IMR-90 (cell line): Measurements from ENCODE around the gene NELL1. TPM values are rescaled to one million over a fixed set of nuclear protein-coding genes. Genes with fewer than 3 reads are reported as not detected.

ENCODE experiments used
- ATAC-seq: fragments of 200-7000 bp; cut with Tn5 transposase; 2 replicates; pipeline ENCODE4 v1.9.1; 2020; ENCODE audit warnings: low read depth, mild to moderate bottlenecking, moderate library complexity
- BruUV-seq: library from RNA; stranded (reverse); fragments of 400-500 nt; replicated peaks from 2 replicates; lab custom pipeline; 2021; lab: Mats Ljungman, UMichigan
- CTCF ChIA-PET: fragments of 300-600 bp; formaldehyde crosslinking; extraction: SDS; loops from one replicate; lab custom pipeline; 2021; ENCODE audit warnings: antibody characterized with exemption; lab: Yijun Ruan, JAX
- POLR2A ChIA-PET: fragments of 300-600 bp; sonication (Branson Sonifier 250); formaldehyde crosslinking; loops from one replicate; lab custom pipeline; 2022; ENCODE audit warnings: antibody characterized with exemption; ENCODE audit not compliant: unreplicated experiment; lab: Charles Lee
- DNase-seq: peaks from one replicate; pipeline ENCODE4 v3.0.0; 2013
- H2AFZ ChIP-seq: replicated peaks from 2 replicates; pipeline ENCODE3; 2013; ENCODE audit warnings: low read length, mild to moderate bottlenecking; ENCODE audit not compliant: poor library complexity
- H2AK5ac ChIP-seq: 2 replicates; pipeline ENCODE4 v1.6.1; 2013; ENCODE audit warnings: low read depth, low read length, inconsistent platforms
- H2AK9ac ChIP-seq: replicated peaks from 2 replicates; pipeline ENCODE3; 2013; ENCODE audit warnings: mild to moderate bottlenecking, low read depth, low read length, moderate library complexity; ENCODE audit not compliant: poor library complexity
- H2BK120ac ChIP-seq: 2 replicates; pipeline ENCODE4 v1.6.1; 2013; ENCODE audit warnings: low read depth, low read length, inconsistent platforms
- H2BK15ac ChIP-seq: 3 replicates; pipeline ENCODE4 v1.6.1; 2013; ENCODE audit warnings: low read depth, low read length, inconsistent platforms
- H2BK20ac ChIP-seq: 2 replicates; pipeline ENCODE4 v1.6.1; 2013; ENCODE audit warnings: low read depth, mild to moderate bottlenecking, inconsistent platforms, low read length, moderate library complexity
- H2BK5ac ChIP-seq: 2 replicates; pipeline ENCODE4 v1.6.1; 2013; ENCODE audit warnings: mild to moderate bottlenecking, low read depth, low read length, inconsistent platforms; ENCODE audit not compliant: poor library complexity, severe bottlenecking
- H3K14ac ChIP-seq: replicated peaks from 2 replicates; pipeline ENCODE4 v1.6.1; 2013; ENCODE audit warnings: low read depth, low read length, inconsistent platforms
- H3K18ac ChIP-seq: 2 replicates; pipeline ENCODE4 v1.6.1; 2013; ENCODE audit warnings: low read depth, low read length, control low read depth
- H3K23ac ChIP-seq: 2 replicates; pipeline ENCODE4 v1.6.1; 2013; ENCODE audit warnings: low read depth, low read length, inconsistent platforms
- H3K27ac ChIP-seq: 2 replicates; pipeline ENCODE4 v1.5.1; 2013; ENCODE audit warnings: mild to moderate bottlenecking, control low read depth, low read length; ENCODE audit not compliant: insufficient read depth
- H3K27me3 ChIP-seq: 2 replicates; pipeline ENCODE4 v1.6.1; 2013; ENCODE audit warnings: low read length; ENCODE audit not compliant: control insufficient read depth, insufficient read depth
- H3K36me3 ChIP-seq: 2 replicates; pipeline ENCODE4 v1.6.1; 2013; ENCODE audit warnings: low read length, mixed read lengths; ENCODE audit not compliant: control insufficient read depth, insufficient read depth
- H3K4ac ChIP-seq: 2 replicates; pipeline ENCODE4 v1.6.1; 2013; ENCODE audit warnings: low read depth, low read length, inconsistent platforms
- H3K4me1 ChIP-seq: 2 replicates; pipeline ENCODE4 v1.6.1; 2013; ENCODE audit warnings: low read length, mixed read lengths; ENCODE audit not compliant: control insufficient read depth, insufficient read depth
- H3K4me2 ChIP-seq: 2 replicates; pipeline ENCODE4 v1.6.1; 2013; ENCODE audit warnings: low read depth, mild to moderate bottlenecking, control low read depth, low read length, moderate library complexity
- H3K4me3 ChIP-seq: 2 replicates; pipeline ENCODE4 v1.5.1; 2013; ENCODE audit warnings: low read depth, mild to moderate bottlenecking, control low read depth, low read length, moderate library complexity; ENCODE audit not compliant: insufficient read depth
- H3K56ac ChIP-seq: 2 replicates; pipeline ENCODE4 v1.6.1; 2013; ENCODE audit warnings: low read length, inconsistent platforms; ENCODE audit not compliant: insufficient read depth; ENCODE audit errors: extremely low read depth
- H3K79me1 ChIP-seq, 2 experiments: 2 replicates each; pipeline ENCODE4 v1.6.1; 2013; ENCODE audit warnings: low read length in 2 of 2, inconsistent platforms in 1 of 2, low read depth in 1 of 2
- H3K9ac ChIP-seq: 2 replicates; pipeline ENCODE4 v1.6.1; 2013; ENCODE audit warnings: low read depth, low read length, control low read depth
- H3K9me1 ChIP-seq: 2 replicates; pipeline ENCODE4 v1.6.1; 2013; ENCODE audit warnings: low read length, inconsistent platforms; ENCODE audit not compliant: insufficient read depth
- H3K9me3 ChIP-seq: 2 replicates; pipeline ENCODE4 v1.6.1; 2013; ENCODE audit warnings: low read length; ENCODE audit not compliant: control insufficient read depth, insufficient read depth
- H4K20me1 ChIP-seq: 2 replicates; pipeline ENCODE4 v1.6.1; 2013; ENCODE audit warnings: low read length, inconsistent platforms; ENCODE audit not compliant: insufficient read depth
- H4K5ac ChIP-seq: 2 replicates; pipeline ENCODE4 v1.6.1; 2013; ENCODE audit warnings: mild to moderate bottlenecking, low read depth, low read length, control low read depth
- H4K8ac ChIP-seq, 2 experiments: 2 replicates each; pipeline ENCODE4 v1.6.1; 2013; ENCODE audit warnings: low read depth in 2 of 2, low read length in 2 of 2, control low read depth in 1 of 2, inconsistent platforms in 1 of 2
- H4K91ac ChIP-seq: 2 replicates; pipeline ENCODE4 v1.6.1; 2013; ENCODE audit warnings: low read depth, low read length, inconsistent platforms; ENCODE audit not compliant: insufficient read depth
- BHLHE40 ChIP-seq: fragments of 150-350 bp; IDR thresholded peaks from 2 replicates; pipeline ENCODE4 v1.6.1; 2016; ENCODE audit warnings: mild to moderate bottlenecking, low read depth, low read length
- MAFK ChIP-seq: IDR thresholded peaks from 2 replicates; pipeline ENCODE4 v1.6.1; 2012; ENCODE audit warnings: low read depth, low read length, improper control_type of control experiment
- POLR2A ChIP-seq: IDR thresholded peaks from 2 replicates; pipeline ENCODE4 v1.6.1; 2012; ENCODE audit warnings: mild to moderate bottlenecking, low read depth, low read length
- RCOR1 ChIP-seq: IDR thresholded peaks from 2 replicates; pipeline ENCODE4 v1.6.1; 2012; ENCODE audit warnings: mild to moderate bottlenecking, low read length, improper control_type of control experiment; ENCODE audit not compliant: insufficient replicate concordance
- WGBS, 2 experiments: methylation state at CpG; one replicate each; pipeline versions ENCODE4 v1.1.5 to v1.1.7; 2013; ENCODE audit warnings: missing lambda C conversion rate in 2 of 2; ENCODE audit not compliant: insufficient read length in 1 of 2; ENCODE audit errors: extremely low coverage in 2 of 2; 5-methylcytosine and 5-hydroxymethylcytosine counted together
- dilution Hi-C: fragments of 300-500 bp; cut with HindIII; formaldehyde crosslinking; loops from one replicate; pipeline ENCODE4 v1.14.3; 2018; ENCODE audit warnings: low sequenced_read_pairs; ENCODE audit not compliant: unreplicated experiment
- in situ Hi-C: fragments of 300-500 bp; cut with MboI; formaldehyde crosslinking; loops from 3 replicates; pipeline ENCODE4 v1.14.3; 2019; ENCODE audit warnings: low sequenced_read_pairs, inconsistent platforms, mixed read lengths
- intact Hi-C: fragments of 100-400 bp; cut with micrococcal nuclease; formaldehyde crosslinking; loops from 2 replicates; pipeline ENCODE4 v1.10.0; 2022
- polyA plus RNA-seq, 3 experiments: library from polyadenylated mRNA; depleted of rRNA; stranded (reverse); fragments of >200 nt; gene quantifications; 2 replicates each; pipeline ENCODE4 v1.2.3, GENCODE V29; 2012; ENCODE audit warnings: low replicate concordance in 1 of 3
- total RNA-seq: library from RNA; depleted of rRNA; stranded (reverse); fragments of >200 nt; gene quantifications from 2 replicates; pipeline ENCODE4 v1.2.3, GENCODE V29; 2012
- TF ChIP-seq, protein P1 (sequence below): fragments of 150-350 bp; IDR thresholded peaks from 2 replicates; pipeline ENCODE4 v1.6.1; 2016; ENCODE audit warnings: low read depth, mild to moderate bottlenecking, low read length, moderate library complexity, borderline replicate concordance

The NELL1 gene
- total and polyA plus RNA-seq, 2 of the 4 experiments (the other 2 are of a cell fraction), result not detected

DNA sequence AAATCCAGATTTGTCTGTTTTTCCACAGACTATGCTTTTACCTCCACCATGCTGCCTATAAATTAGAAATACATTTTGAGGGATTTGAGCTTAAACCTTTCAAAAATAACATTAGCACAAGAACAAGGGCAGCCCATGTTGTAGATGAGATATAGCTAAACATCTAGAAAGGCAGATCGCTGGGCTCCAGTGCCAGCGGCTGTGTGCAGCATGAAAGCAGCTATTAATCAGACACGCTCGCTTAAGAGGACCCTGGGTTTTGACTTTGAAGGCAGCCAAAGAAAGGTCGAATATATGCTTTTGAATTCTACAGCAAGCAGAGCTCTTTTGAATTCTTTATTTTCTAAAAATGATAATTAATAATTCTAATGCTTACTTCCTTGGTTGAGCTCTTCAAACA is 684.0 kb downstream of the NELL1 start:
- Histone ChIP-seq H3K4me3 (no peak overlapping the region), H2AK5ac (no peak overlapping the region), H4K20me1 (no peaks in the 10 kb centered on the region), H3K23ac (no peak overlapping the region), H3K4ac (no peak overlapping the region), H3K14ac (no peak overlapping the region), H2AFZ (no peak overlapping the region), H3K9me1 (no peaks in the 10 kb centered on the region), H3K4me2 (no peak overlapping the region), H3K18ac (no peak overlapping the region), H2BK120ac (no peak overlapping the region), H3K9ac (no peak overlapping the region), H3K79me1 (no peaks in the 10 kb centered on the region), H3K36me3 (no peaks in the 10 kb centered on the region), H3K27ac (no peak overlapping the region), H4K91ac (no peak overlapping the region), H2BK5ac (no peak overlapping the region), H3K27me3 (no peaks in the 10 kb centered on the region), H4K8ac (no peak overlapping the region), H2BK20ac (no peak overlapping the region), H3K9me3 (peaks cover 2% of the 10 kb centered on the region; the same call in 1 of the 2 replicates), H3K4me1 (no peaks in the 10 kb centered on the region), H2BK15ac (no peak overlapping the region), H2AK9ac (no peak overlapping the region), H3K56ac (no peak overlapping the region), H4K5ac (no peak overlapping the region)
- ATAC-seq (no peak), DNase-seq (no peak)
- ChIA-PET POLR2A (no interaction called here), CTCF (no interaction called here)
- intact Hi-C loops (no loop called here), dilution Hi-C loops (no loop called here), in situ Hi-C loops (no loop called here)
- TF ChIP-seq RCOR1 (no peak), MAFK (no peak), POLR2A (no peak), BHLHE40 (no peak)
- TF ChIP-seq, protein P1, sequence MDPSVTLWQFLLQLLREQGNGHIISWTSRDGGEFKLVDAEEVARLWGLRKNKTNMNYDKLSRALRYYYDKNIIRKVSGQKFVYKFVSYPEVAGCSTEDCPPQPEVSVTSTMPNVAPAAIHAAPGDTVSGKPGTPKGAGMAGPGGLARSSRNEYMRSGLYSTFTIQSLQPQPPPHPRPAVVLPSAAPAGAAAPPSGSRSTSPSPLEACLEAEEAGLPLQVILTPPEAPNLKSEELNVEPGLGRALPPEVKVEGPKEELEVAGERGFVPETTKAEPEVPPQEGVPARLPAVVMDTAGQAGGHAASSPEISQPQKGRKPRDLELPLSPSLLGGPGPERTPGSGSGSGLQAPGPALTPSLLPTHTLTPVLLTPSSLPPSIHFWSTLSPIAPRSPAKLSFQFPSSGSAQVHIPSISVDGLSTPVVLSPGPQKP, result no peak
- no TSS peak for BruUV-seq
- no CpG with 5 or more reads among the region's 5 CpGs for WGBS, 2 experiments
